Nephron (organoid): ENCODE results near the gene VSTM2L.

Source experiments
- H3K27ac Mint-ChIP-seq, 3 experiments: 2 replicates each; pipeline ENCODE4 v1.8.0; 2020; ENCODE audit warnings: mixed read lengths in 3 of 3, mild to moderate bottlenecking in 2 of 3, moderate library complexity in 1 of 3
- H3K27me3 Mint-ChIP-seq: 2 replicates; pipeline ENCODE4 v1.8.0; 2021; ENCODE audit warnings: low read depth, mild to moderate bottlenecking, moderate library complexity, mixed read lengths
- H3K36me3 Mint-ChIP-seq: 2 replicates; pipeline ENCODE4 v1.8.0; 2020; ENCODE audit warnings: low read depth, mixed read lengths
- H3K4me1 Mint-ChIP-seq: 2 replicates; pipeline ENCODE4 v1.8.0; 2020; ENCODE audit warnings: mixed read lengths
- H3K4me3 Mint-ChIP-seq, 3 experiments: 2 replicates each; pipeline ENCODE4 v1.8.0; 2020; ENCODE audit warnings: mild to moderate bottlenecking in 3 of 3, mixed read lengths in 3 of 3, moderate library complexity in 2 of 3
- H3K9me3 Mint-ChIP-seq: 2 replicates; pipeline ENCODE4 v1.8.0; 2020; ENCODE audit warnings: mixed read lengths
- TF ChIP-seq, protein P1 (sequence below), 3 experiments: fragments of 200-600 bp; sonication (generic); IDR thresholded peaks; one replicate each; pipeline ENCODE4 v1.5.0; 2021; ENCODE audit warnings: antibody characterized with exemption in 3 of 3; ENCODE audit not compliant: unreplicated experiment in 3 of 3

VSTM2L gene

DNA sequence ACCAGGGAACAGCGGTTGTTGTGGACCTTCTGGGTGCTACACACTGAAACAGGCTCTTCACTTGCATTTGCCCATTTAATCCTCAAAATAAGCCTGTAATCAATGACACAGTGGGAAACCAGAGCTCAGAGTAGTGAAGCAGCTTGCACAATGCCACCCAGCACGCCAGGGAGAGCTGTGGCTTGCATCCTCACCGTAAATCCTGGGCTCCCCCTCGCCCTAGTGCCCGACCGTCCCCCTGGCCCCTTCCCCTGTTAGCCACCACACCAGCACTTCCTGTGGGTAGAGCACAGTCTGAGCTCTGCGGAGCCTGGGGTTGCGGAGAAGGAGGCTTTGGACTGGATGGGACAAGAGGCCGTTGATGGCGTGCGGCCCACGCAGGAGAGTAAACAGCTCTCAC lies 14.5 kb downstream of the VSTM2L start:
- H3K4me1 Mint-ChIP-seq, result peaks cover 71% of the 10 kb centered on the region
- TF ChIP-seq, protein P1, sequence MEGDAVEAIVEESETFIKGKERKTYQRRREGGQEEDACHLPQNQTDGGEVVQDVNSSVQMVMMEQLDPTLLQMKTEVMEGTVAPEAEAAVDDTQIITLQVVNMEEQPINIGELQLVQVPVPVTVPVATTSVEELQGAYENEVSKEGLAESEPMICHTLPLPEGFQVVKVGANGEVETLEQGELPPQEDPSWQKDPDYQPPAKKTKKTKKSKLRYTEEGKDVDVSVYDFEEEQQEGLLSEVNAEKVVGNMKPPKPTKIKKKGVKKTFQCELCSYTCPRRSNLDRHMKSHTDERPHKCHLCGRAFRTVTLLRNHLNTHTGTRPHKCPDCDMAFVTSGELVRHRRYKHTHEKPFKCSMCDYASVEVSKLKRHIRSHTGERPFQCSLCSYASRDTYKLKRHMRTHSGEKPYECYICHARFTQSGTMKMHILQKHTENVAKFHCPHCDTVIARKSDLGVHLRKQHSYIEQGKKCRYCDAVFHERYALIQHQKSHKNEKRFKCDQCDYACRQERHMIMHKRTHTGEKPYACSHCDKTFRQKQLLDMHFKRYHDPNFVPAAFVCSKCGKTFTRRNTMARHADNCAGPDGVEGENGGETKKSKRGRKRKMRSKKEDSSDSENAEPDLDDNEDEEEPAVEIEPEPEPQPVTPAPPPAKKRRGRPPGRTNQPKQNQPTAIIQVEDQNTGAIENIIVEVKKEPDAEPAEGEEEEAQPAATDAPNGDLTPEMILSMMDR (IDR thresholded peaks at IDR 0.05; ENCODE audit: unreplicated experiment in 3 of 3), result no peak
- no peaks in the 10 kb centered on the region for H3K9me3 Mint-ChIP-seq
- H3K27ac Mint-ChIP-seq, result peak overlapping the region; percentile 35 to 89 (median 83)
- peak overlapping the region; percentile 9 to 56 (median 28) for H3K4me3 Mint-ChIP-seq
- H3K27me3 Mint-ChIP-seq, result peaks cover 18% of the 10 kb centered on the region
- no peaks in the 10 kb centered on the region for H3K36me3 Mint-ChIP-seq

DNA sequence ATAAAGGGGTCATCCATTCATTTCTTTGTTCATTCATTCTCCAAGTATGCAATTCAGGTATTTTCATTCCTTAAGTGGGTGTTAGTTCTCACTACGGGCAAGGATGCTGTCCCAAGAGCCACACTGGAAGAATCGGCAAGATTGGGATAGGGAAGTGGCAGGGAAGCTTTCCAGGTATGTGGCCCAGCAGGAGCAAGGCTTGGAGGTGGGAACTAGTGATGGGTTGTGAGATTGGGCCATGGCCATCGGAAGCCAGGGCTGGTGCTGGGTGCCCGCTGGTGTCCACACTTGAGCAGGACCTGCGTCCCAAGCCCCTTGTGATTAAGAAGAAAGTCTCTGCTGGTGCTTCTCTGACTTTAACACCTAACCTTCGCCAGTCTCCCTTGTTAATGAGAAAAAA lies 15.1 kb downstream of the VSTM2L start:
- Mint-ChIP-seq H3K36me3 (no peaks in the 10 kb centered on the region), H3K9me3 (no peaks in the 10 kb centered on the region)

DNA sequence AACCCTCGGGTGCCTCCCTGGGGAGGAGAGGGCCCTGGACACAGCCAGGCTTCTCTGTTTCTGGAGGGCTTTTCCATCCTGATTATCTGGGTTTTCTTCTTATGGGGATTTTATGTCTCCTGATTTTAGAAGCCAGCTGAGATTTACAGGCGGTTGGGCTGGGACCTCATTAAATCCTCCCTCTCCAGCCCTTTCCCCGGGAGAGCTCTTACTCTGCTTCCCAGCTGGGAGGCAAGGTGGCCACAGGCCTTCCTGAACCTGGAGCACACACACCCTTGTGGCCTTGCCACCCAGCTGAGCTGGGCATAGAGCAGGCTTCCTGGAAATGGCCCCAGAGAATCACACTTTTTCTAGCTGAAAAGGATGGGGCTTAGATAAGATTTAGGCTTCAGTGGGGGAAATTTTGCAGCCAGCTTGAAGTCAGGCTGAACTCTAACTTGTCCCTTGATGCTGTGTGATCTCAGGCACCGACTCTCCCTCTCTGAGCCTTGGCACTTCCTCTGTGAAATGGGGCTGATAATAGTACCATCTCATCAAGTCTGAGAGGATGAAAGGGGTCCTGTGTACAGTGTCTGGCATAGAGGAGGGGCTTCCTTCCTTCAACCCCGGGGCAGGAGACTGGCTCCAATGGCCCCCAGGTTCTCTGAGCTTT lies 16.6 kb downstream of the VSTM2L start:
- Mint-ChIP-seq H3K4me1 (peaks cover 54% of the 10 kb centered on the region), H3K9me3 (no peaks in the 10 kb centered on the region), H3K4me3 (peak overlapping the region in 1 of 3 experiments; percentile 26), H3K36me3 (no peaks in the 10 kb centered on the region), H3K27ac (peak overlapping the region; percentile 87 to 96 (median 89)), H3K27me3 (peaks cover 4% of the 10 kb centered on the region)
- TF ChIP-seq, protein P1 (IDR thresholded peaks at IDR 0.05; ENCODE audit: unreplicated experiment in 3 of 3), result no peak

More for the DNA sequence above, 15.1 kb downstream of the VSTM2L start:
- H3K27me3 Mint-ChIP-seq, result peaks cover 12% of the 10 kb centered on the region
- TF ChIP-seq, protein P1 (IDR thresholded peaks at IDR 0.05; ENCODE audit: unreplicated experiment in 3 of 3), result no peak
- peak overlapping the region; percentile 35 to 96 (median 89) for H3K27ac Mint-ChIP-seq
- peak overlapping the region in 1 of 3 experiments; percentile 56 for H3K4me3 Mint-ChIP-seq
- peaks cover 66% of the 10 kb centered on the region for H3K4me1 Mint-ChIP-seq

DNA sequence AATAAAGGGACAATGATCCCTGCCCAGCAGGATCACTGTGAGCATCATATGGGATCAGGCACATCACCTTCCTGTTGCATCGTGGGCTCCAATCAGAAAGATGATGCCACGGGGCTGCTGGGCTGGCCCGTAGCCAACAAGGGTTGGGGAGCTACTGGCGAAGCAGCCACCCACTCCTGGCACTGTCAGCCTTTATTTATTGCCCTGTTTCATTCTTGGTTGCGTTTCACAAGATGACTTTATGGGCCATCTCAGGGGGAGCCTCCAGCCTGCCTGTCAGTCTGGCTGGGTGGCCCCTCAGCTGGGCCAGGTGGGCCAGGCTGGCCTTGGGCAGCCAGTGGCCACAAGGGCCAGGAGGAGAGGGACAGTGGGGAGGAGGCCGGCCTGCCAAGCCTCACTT lies 17.3 kb downstream of the VSTM2L start:
- no peaks in the 10 kb centered on the region for H3K27me3 Mint-ChIP-seq
- H3K36me3 Mint-ChIP-seq, result no peaks in the 10 kb centered on the region
- no peak overlapping the region for H3K4me3 Mint-ChIP-seq
- TF ChIP-seq, protein P1 (IDR thresholded peaks at IDR 0.05; ENCODE audit: unreplicated experiment in 3 of 3), result no peak
- peaks cover 47% of the 10 kb centered on the region for H3K4me1 Mint-ChIP-seq
- H3K27ac Mint-ChIP-seq, result peak overlapping the region in 1 of 3 experiments; percentile 89
- H3K9me3 Mint-ChIP-seq, result no peaks in the 10 kb centered on the region

DNA sequence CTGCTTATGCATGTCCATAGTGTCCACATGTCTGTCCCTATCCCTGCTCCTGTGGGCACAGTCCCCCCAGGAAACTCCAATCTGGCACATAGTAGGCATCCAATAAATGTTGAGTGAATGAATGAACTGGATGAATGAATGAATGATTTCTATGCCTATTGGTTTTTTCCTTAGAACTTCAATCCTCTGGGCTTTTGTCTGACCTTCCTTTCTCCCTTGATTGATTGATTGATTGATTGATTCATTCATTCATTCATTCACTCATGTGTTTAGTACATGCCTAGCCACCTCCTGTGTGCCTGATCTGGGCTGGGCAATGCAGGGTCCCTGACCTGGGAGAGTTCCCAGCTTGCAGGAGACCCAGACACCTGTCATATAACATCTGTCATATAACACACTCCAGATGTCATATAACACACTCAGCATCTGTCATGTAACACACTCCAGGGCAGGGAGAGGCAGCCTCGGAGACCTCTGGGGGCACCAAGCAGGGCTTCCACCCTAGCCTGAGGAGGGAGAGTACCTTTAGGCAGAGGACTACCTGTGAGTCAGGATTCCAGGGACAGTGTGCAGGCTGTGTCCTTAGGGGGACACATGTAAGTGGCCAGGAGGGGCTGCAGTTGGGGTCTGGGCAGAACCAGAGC lies 17.9 kb downstream of the VSTM2L start:
- Mint-ChIP-seq H3K4me1 (peaks cover 45% of the 10 kb centered on the region), H3K27ac (peak overlapping the region; percentile 26 to 87 (median 50)), H3K9me3 (no peaks in the 10 kb centered on the region), H3K27me3 (no peaks in the 10 kb centered on the region), H3K4me3 (peak overlapping the region in 1 of 3 experiments; percentile 60), H3K36me3 (no peaks in the 10 kb centered on the region)
- TF ChIP-seq, protein P1 (IDR thresholded peaks at IDR 0.05; ENCODE audit: unreplicated experiment in 3 of 3), result no peak
